ENCODE results near the gene FIS1.

- TF ChIP-seq CTCF (IDR thresholded peaks at IDR 0.05 in 4 of 5, conservative IDR thresholded peaks at IDR 0.05 in 1 of 5) (no peak), POLR2A (IDR thresholded peaks at IDR 0.05) (no peak)
Measured at GRCh38 chr7:101236292-101236835, 8.5 kb downstream of the FIS1 start.

Measured in gastrocnemius medialis (tissue), 4 donors.